ENCODE data around the gene DHX36.

Gene DHX36

DNA sequence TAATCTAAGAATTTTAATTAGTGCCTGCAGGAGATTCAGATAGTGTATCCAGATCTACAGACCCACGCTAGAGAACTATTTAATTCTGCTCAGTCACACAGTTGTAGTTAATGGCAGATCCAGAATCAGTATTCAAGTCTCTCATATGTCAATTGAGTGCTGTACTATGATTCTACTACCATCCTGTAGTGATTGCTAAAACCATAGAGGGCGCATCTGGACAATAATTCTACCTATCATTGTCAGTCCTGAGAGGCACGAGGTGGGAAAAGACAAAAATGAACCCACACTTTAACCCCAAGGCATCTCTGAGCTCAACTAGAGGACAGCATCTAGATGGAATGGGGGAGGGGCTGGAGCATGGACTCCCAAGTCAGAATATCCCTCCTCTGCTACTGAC, 22.7 kb downstream of the DHX36 start:
- TF ChIP-seq FOXP2 (optimal IDR thresholded peaks at IDR 0.05; ENCODE audit: borderline replicate concordance, extremely low read depth, extremely low read length, insufficient read depth) (no peak), POLR2AphosphoS5 (IDR thresholded peaks at IDR 0.05; ENCODE audit: low read depth, low read length) (no peak), TAF1 (IDR thresholded peaks at IDR 0.05; ENCODE audit: borderline replicate concordance, insufficient read depth, low read length) (no peak), SIN3A (IDR thresholded peaks at IDR 0.05; ENCODE audit: borderline replicate concordance, insufficient read depth, low read length) (no peak), REST (IDR thresholded peaks at IDR 0.05; ENCODE audit: insufficient read depth in 1 of 2, low read depth in 2 of 2, low read length in 2 of 2) (no peak)

GRCh38 chr3:154294016-154294415, 30.3 kb downstream of the DHX36 start:
- TF ChIP-seq POLR2AphosphoS5 (IDR thresholded peaks at IDR 0.05; ENCODE audit: low read depth, low read length) (no peak), TAF1 (IDR thresholded peaks at IDR 0.05; ENCODE audit: borderline replicate concordance, insufficient read depth, low read length) (no peak), REST (IDR thresholded peaks at IDR 0.05; ENCODE audit: insufficient read depth in 1 of 2, low read depth in 2 of 2, low read length in 2 of 2) (no peak), SIN3A (IDR thresholded peaks at IDR 0.05; ENCODE audit: borderline replicate concordance, insufficient read depth, low read length) (no peak), FOXP2 (optimal IDR thresholded peaks at IDR 0.05; ENCODE audit: borderline replicate concordance, extremely low read depth, extremely low read length, insufficient read depth) (no peak)

- no peak for TF ChIP-seq REST (IDR thresholded peaks at IDR 0.05; ENCODE audit: insufficient read depth in 1 of 2, low read depth in 2 of 2, low read length in 2 of 2)
- TF ChIP-seq POLR2AphosphoS5 (IDR thresholded peaks at IDR 0.05; ENCODE audit: low read depth, low read length) = no peak
- no peak for TF ChIP-seq SIN3A (IDR thresholded peaks at IDR 0.05; ENCODE audit: borderline replicate concordance, insufficient read depth, low read length)
- TF ChIP-seq TAF1 (IDR thresholded peaks at IDR 0.05; ENCODE audit: borderline replicate concordance, insufficient read depth, low read length) = no peak
- no peak for TF ChIP-seq FOXP2 (optimal IDR thresholded peaks at IDR 0.05; ENCODE audit: borderline replicate concordance, extremely low read depth, extremely low read length, insufficient read depth)
These were observed 34.1 kb downstream of the DHX36 start for GRCh38 chr3:154290187-154290586.

GRCh38 chr3:154285221-154285620, 39.1 kb downstream of the DHX36 start:
- TF ChIP-seq FOXP2 (optimal IDR thresholded peaks at IDR 0.05; ENCODE audit: borderline replicate concordance, extremely low read depth, extremely low read length, insufficient read depth) (no peak), REST (IDR thresholded peaks at IDR 0.05; ENCODE audit: insufficient read depth in 1 of 2, low read depth in 2 of 2, low read length in 2 of 2) (no peak), TAF1 (IDR thresholded peaks at IDR 0.05; ENCODE audit: borderline replicate concordance, insufficient read depth, low read length) (no peak), SIN3A (IDR thresholded peaks at IDR 0.05; ENCODE audit: borderline replicate concordance, insufficient read depth, low read length) (no peak), POLR2AphosphoS5 (IDR thresholded peaks at IDR 0.05; ENCODE audit: low read depth, low read length) (no peak)

DNA sequence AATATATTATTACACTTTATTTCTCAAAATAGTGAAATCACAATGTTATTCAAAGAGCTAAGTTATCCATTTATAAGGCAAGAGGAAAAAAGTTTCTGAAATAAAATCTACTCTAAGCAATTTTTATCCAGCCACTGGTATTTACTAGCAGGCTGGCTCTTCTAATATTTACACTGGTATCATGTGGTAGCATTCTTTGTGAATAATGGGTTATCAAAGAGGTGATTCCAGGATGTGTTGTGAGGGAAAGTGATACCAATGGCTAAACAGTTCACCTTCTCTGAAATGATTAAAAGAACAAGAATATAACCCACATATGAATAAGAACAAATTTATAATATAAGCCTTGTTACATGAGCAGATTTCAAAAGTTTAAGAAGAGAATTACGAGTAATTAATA, 44.1 kb downstream of the DHX36 start:
- TF ChIP-seq REST (IDR thresholded peaks at IDR 0.05; ENCODE audit: insufficient read depth in 1 of 2, low read depth in 2 of 2, low read length in 2 of 2) (no peak), FOXP2 (optimal IDR thresholded peaks at IDR 0.05; ENCODE audit: borderline replicate concordance, extremely low read depth, extremely low read length, insufficient read depth) (no peak), SIN3A (IDR thresholded peaks at IDR 0.05; ENCODE audit: borderline replicate concordance, insufficient read depth, low read length) (no peak), TAF1 (IDR thresholded peaks at IDR 0.05; ENCODE audit: borderline replicate concordance, insufficient read depth, low read length) (no peak), POLR2AphosphoS5 (IDR thresholded peaks at IDR 0.05; ENCODE audit: low read depth, low read length) (no peak)
